Liver (tissue), 9 donors: Measurements from ENCODE around the gene PRSS33. TPM values are rescaled to one million over a fixed set of nuclear protein-coding genes. Genes with fewer than 3 reads are reported as not detected.

Source experiments
- DNase-seq: peaks from one replicate; pipeline ENCODE4 v3.0.0-alpha.2; 2017; ENCODE audit warnings: low spot score
- H3K27ac ChIP-seq, 2 donors: one replicate each; pipeline ENCODE4 v1.7.0; 2013; ENCODE audit warnings: inconsistent platforms in 2 of 2, low read length in 2 of 2, control low read depth in 1 of 2, low read depth in 1 of 2, mild to moderate bottlenecking in 1 of 2
- H3K27me3 ChIP-seq, 4 donors: one replicate each; pipeline versions ENCODE4 v1.6.1 to v1.7.0; 2013; ENCODE audit warnings: low read length in 3 of 4, inconsistent platforms in 1 of 4, mild to moderate bottlenecking in 1 of 4, moderate library complexity in 1 of 4; ENCODE audit not compliant: control insufficient read depth in 4 of 4, insufficient read depth in 4 of 4
- H3K36me3 ChIP-seq, 4 donors: one replicate each; pipeline versions ENCODE4 v1.6.1 to v1.7.0; 2013; ENCODE audit warnings: low read length in 3 of 4, mild to moderate bottlenecking in 3 of 4, low read depth in 1 of 4, moderate library complexity in 1 of 4; ENCODE audit not compliant: control insufficient read depth in 4 of 4, insufficient read depth in 3 of 4
- H3K4me1 ChIP-seq, 4 donors: one replicate each; pipeline versions ENCODE4 v1.6.1 to v1.7.0; 2013; ENCODE audit warnings: low read length in 3 of 4, mild to moderate bottlenecking in 3 of 4, moderate library complexity in 1 of 4; ENCODE audit not compliant: control insufficient read depth in 4 of 4, insufficient read depth in 4 of 4
- H3K4me3 ChIP-seq, 3 donors: one replicate each; pipeline versions ENCODE4 v1.6.1 to v1.7.0; 2013; ENCODE audit warnings: low read length in 3 of 3, control low read depth in 1 of 3, low read depth in 1 of 3, mild to moderate bottlenecking in 1 of 3
- H3K9ac ChIP-seq, 2 donors: one replicate each; pipeline ENCODE4 v1.7.0; 2013; ENCODE audit warnings: low read length in 2 of 2, mild to moderate bottlenecking in 2 of 2, moderate library complexity in 2 of 2, control low read depth in 1 of 2, low read depth in 1 of 2
- H3K9me3 ChIP-seq, 4 donors: one replicate each; pipeline versions ENCODE4 v1.6.1 to v1.7.0; 2013; ENCODE audit warnings: low read length in 3 of 4; ENCODE audit not compliant: control insufficient read depth in 4 of 4
- ATF3 ChIP-seq: IDR thresholded peaks from 2 replicates; pipeline ENCODE4 v1.6.1; 2016; ENCODE audit warnings: antibody characterized with exemption
- CTCF ChIP-seq: fragments of 150-350 bp; IDR thresholded peaks from 2 replicates; pipeline ENCODE4 v1.5.1; 2017; ENCODE audit warnings: improper control_type of control experiment, low read depth, low read length; ENCODE audit not compliant: missing input control
- EGR1 ChIP-seq, 2 donors: IDR thresholded peaks; 2 replicates each; pipeline ENCODE4 v1.6.1; 2016 to 2018; ENCODE audit warnings: antibody characterized with exemption in 2 of 2, low read depth in 2 of 2
- FOXA1 ChIP-seq: IDR thresholded peaks from 2 replicates; pipeline ENCODE4 v1.6.1; 2016; ENCODE audit warnings: antibody characterized with exemption
- FOXA2 ChIP-seq: IDR thresholded peaks from 2 replicates; pipeline ENCODE4 v1.6.1; 2016; ENCODE audit warnings: antibody characterized with exemption
- GABPA ChIP-seq, 2 donors: IDR thresholded peaks in 1 of 2; conservative IDR thresholded peaks in 1 of 2; 2 replicates each; pipeline ENCODE4 v1.6.1; 2016; ENCODE audit warnings: antibody characterized with exemption in 2 of 2, mild to moderate bottlenecking in 1 of 2, moderate library complexity in 1 of 2
- HNF4A ChIP-seq, 2 donors: conservative IDR thresholded peaks; 2 replicates each; pipeline ENCODE4 v1.6.1; 2016; ENCODE audit warnings: antibody characterized with exemption in 2 of 2, mild to moderate bottlenecking in 2 of 2
- HNF4G ChIP-seq: IDR thresholded peaks from 2 replicates; pipeline ENCODE4 v1.6.1; 2016; ENCODE audit warnings: antibody characterized with exemption
- JUND ChIP-seq, 2 donors: IDR thresholded peaks; 2 replicates each; pipeline ENCODE4 v1.6.1; 2016; ENCODE audit warnings: antibody characterized with exemption in 2 of 2
- MAX ChIP-seq: IDR thresholded peaks from 2 replicates; pipeline ENCODE4 v1.6.1; 2016; ENCODE audit warnings: antibody characterized with exemption
- NR2F2 ChIP-seq: IDR thresholded peaks from 2 replicates; pipeline ENCODE4 v1.6.1; 2016; ENCODE audit warnings: antibody characterized with exemption
- RAD21 ChIP-seq, 2 donors: IDR thresholded peaks; 2 replicates each; pipeline ENCODE4 v1.6.1; 2016; ENCODE audit warnings: antibody characterized with exemption in 2 of 2, mild to moderate bottlenecking in 2 of 2
- REST ChIP-seq: IDR thresholded peaks from 2 replicates; pipeline ENCODE4 v1.6.1; 2016; ENCODE audit warnings: antibody characterized with exemption, mild to moderate bottlenecking
- RXRA ChIP-seq, 2 donors: IDR thresholded peaks; 2 replicates each; pipeline ENCODE4 v1.6.1; 2017 to 2018; ENCODE audit warnings: antibody characterized with exemption in 2 of 2, mild to moderate bottlenecking in 1 of 2
- SP1 ChIP-seq: IDR thresholded peaks from 2 replicates; pipeline ENCODE4 v1.6.1; 2018; ENCODE audit warnings: antibody characterized with exemption, mild to moderate bottlenecking
- TAF1 ChIP-seq: conservative IDR thresholded peaks from 2 replicates; pipeline ENCODE4 v1.6.1; 2016; ENCODE audit warnings: antibody characterized with exemption, mild to moderate bottlenecking
- YY1 ChIP-seq: IDR thresholded peaks from 2 replicates; pipeline ENCODE4 v1.6.1; 2016; ENCODE audit warnings: antibody characterized with exemption, mild to moderate bottlenecking
- ZBTB33 ChIP-seq: IDR thresholded peaks from 2 replicates; pipeline ENCODE4 v1.6.1; 2016; ENCODE audit warnings: antibody characterized with exemption
- WGBS: extraction: QIAGEN DNeasy Blood & Tissue Kit; methylation state at CpG from one replicate; pipeline ENCODE4 v1.1.7; 2013; 5-methylcytosine and 5-hydroxymethylcytosine counted together
- polyA plus RNA-seq, 2 donors: library from polyadenylated mRNA; stranded (reverse) in 1 of 2; unstranded in 1 of 2; fragments of 200-250 nt in 1 of 2; fragments of >200 nt in 1 of 2; fragmentation: Nextera tagmentation in 1 of 2; extraction: Ambion mirVana in 1 of 2; gene quantifications; one replicate each; pipeline versions ENCODE4 v1.2.1 to v1.2.3, GENCODE V29; 2013 to 2015
- total RNA-seq, 2 donors: library from RNA; depleted of rRNA; stranded (reverse); fragments of >200 nt; gene quantifications; one replicate each; pipeline ENCODE4 v1.2.3, GENCODE V29; 2014
- donor health status: healthy.
- donor health status: healthy.
- donor health status: healthy.
- donor health status: healthy.
- donor health status: healthy.

Gene PRSS33
- total and polyA plus RNA-seq, 4 donors = not detected

GRCh38 chr16:2770057-2770951 is 17.1 kb downstream of the PRSS33 start:
- TF ChIP-seq ZBTB33 (no peak), ATF3 (no peak), CTCF (no peak), HNF4G (no peak), YY1 (no peak)
- peaks cover 43 to 86% (median 55%) of the 10 kb centered on the region in 4 donors for H3K36me3 ChIP-seq
- DNase-seq = no peak
- no peak overlapping the region for H3K27ac ChIP-seq
- H3K9me3 ChIP-seq = no peaks in the 10 kb centered on the region
- 89% methylated on average over 32 of the region's 32 CpGs for WGBS
- no peak overlapping the region for H3K4me3 ChIP-seq
- H3K27me3 ChIP-seq = no peaks in the 10 kb centered on the region
- H3K9ac ChIP-seq = no peak overlapping the region
- peaks cover 0 to 3% (median 0%) of the 10 kb centered on the region in 4 donors for H3K4me1 ChIP-seq

GRCh38 chr16:2769675-2770056 is 17.7 kb downstream of the PRSS33 start:
- Histone ChIP-seq H3K27ac (no peak overlapping the region), H3K27me3 (no peaks in the 10 kb centered on the region), H3K4me1 (peaks cover 0 to 2% (median 0%) of the 10 kb centered on the region in 4 donors), H3K9ac (no peak overlapping the region), H3K4me3 (no peak overlapping the region), H3K9me3 (no peaks in the 10 kb centered on the region), H3K36me3 (peaks cover 43 to 90% (median 60%) of the 10 kb centered on the region in 4 donors)
- WGBS = 83% methylated on average over 14 of the region's 14 CpGs
- DNase-seq = no peak
- TF ChIP-seq EGR1 (IDR thresholded peaks at IDR 0.05; ENCODE audit: low read depth in 2 of 2) (no peak), HNF4G (no peak), YY1 (no peak), GABPA (IDR thresholded peaks at IDR 0.05 in 1 of 2, conservative IDR thresholded peaks at IDR 0.05 in 1 of 2) (no peak), HNF4A (conservative IDR thresholded peaks at IDR 0.05) (no peak), JUND (IDR thresholded peaks at IDR 0.05) (no peak), SP1 (no peak), FOXA2 (no peak), NR2F2 (no peak), FOXA1 (no peak), RXRA (IDR thresholded peaks at IDR 0.05) (no peak), TAF1 (no peak), MAX (no peak), REST (no peak), CTCF (no peak), ATF3 (no peak), RAD21 (IDR thresholded peaks at IDR 0.05) (no peak), ZBTB33 (no peak)
